ENCODE results near the gene ENTPD8. TPM values are rescaled to one million over a fixed set of nuclear protein-coding genes. Genes with fewer than 3 reads are reported as not detected.

Gene ENTPD8
- total and polyA plus RNA-seq, 2 donors (not counting 3 experiments of a cell fraction or from before 2014, with no cell fraction given) = 0.44 to 0.51 TPM

DNA sequence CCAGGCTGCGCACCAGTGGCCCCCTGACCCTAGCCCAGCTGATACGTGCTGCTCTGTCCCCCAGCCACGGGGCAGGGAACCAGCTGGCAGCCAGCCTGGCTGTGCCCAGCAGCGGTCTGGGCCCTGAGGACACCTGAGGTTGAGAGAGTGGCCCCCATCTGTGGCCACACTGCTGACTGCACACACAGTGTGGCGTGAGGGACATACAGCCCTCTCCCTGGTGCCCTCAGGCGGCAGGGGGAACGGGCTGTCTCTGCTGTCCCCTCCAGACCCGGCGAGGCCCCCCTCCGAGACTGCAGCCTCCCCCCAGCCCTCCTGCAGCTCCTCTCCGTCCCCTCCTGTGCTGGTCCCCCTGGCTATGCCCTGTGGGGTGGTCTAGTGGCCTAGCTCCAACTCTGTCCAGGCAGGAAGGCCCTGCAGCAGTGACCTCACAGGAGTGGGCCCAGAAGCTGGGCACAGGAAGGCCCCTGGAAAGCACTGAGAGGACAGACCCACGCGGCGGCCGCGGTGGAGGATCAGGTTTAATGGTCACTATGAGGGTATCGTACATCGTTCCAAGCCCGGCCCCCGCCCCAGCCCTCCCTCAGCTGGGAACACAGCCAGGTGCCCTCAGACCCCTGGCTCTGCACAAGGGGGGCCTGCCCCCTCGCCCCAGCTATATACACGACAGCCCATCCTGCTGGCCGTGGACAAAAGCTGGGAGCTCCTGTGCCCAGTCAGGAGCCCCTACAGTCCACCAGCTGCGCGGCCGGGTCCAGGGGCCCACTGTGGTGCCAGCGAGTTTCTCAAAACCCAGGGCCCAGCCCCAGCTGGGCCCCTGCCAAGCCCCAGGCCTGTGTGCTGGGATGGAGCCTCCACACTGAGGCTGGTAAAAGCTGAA, 6.8 kb upstream of the ENTPD8 start:
- DNase-seq (ENCODE audit: low read depth, low spot score) (no peak), FAIRE-seq (no peak)
- ChIA-PET POLR2A (no interaction called here), CTCF (interaction anchor here (0.6 to 3.0 kb wide), 5 partner anchors 25 to 161 kb away, joined by 3 to 42 read pairs (median 3); partner anchors contain the start of genes EXD3, NOXA1 and NRARP)
- dilution Hi-C loops (cut with MboI; ENCODE audit: extremely low pct_ligation_motif_present, low sequenced_read_pairs) (no loop called here), intact Hi-C loops (cut with micrococcal nuclease) (no loop called here)
- no peak overlapping the region for H3K27ac ChIP-seq (ENCODE audit: insufficient read depth, low read depth, low read length)
- H3K4me1 ChIP-seq (ENCODE audit: control insufficient read depth, extremely low read depth, insufficient read depth, low read length) = no peaks in the 10 kb centered on the region
- TF ChIP-seq POLR2AphosphoS5 (IDR thresholded peaks at IDR 0.05; ENCODE audit: insufficient read depth, low read depth, low read length) (no peak), POLR2A (IDR thresholded peaks at IDR 0.05; ENCODE audit: low read depth, low read length) (no peak), MYC (IDR thresholded peaks at IDR 0.05; ENCODE audit: low read depth, low read length) (no peak), JUN (IDR thresholded peaks at IDR 0.05; ENCODE audit: borderline replicate concordance, insufficient read depth, insufficient read length, low read depth) (no peak), GATA2 (IDR thresholded peaks at IDR 0.05; ENCODE audit: insufficient read depth, insufficient read length, low read depth, low read length) (no peak), EZH2 (IDR thresholded peaks at IDR 0.05; ENCODE audit: borderline replicate concordance, low read depth, low read length, severe bottlenecking) (no peak), FOS (IDR thresholded peaks at IDR 0.05; ENCODE audit: borderline replicate concordance, insufficient read depth, low read length) (no peak)
- TF ChIP-seq, protein P1, sequence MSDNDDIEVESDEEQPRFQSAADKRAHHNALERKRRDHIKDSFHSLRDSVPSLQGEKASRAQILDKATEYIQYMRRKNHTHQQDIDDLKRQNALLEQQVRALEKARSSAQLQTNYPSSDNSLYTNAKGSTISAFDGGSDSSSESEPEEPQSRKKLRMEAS (IDR thresholded peaks at IDR 0.05; ENCODE audit: insufficient read depth, insufficient read length) = no peak
- TF ChIP-seq, protein P2, sequence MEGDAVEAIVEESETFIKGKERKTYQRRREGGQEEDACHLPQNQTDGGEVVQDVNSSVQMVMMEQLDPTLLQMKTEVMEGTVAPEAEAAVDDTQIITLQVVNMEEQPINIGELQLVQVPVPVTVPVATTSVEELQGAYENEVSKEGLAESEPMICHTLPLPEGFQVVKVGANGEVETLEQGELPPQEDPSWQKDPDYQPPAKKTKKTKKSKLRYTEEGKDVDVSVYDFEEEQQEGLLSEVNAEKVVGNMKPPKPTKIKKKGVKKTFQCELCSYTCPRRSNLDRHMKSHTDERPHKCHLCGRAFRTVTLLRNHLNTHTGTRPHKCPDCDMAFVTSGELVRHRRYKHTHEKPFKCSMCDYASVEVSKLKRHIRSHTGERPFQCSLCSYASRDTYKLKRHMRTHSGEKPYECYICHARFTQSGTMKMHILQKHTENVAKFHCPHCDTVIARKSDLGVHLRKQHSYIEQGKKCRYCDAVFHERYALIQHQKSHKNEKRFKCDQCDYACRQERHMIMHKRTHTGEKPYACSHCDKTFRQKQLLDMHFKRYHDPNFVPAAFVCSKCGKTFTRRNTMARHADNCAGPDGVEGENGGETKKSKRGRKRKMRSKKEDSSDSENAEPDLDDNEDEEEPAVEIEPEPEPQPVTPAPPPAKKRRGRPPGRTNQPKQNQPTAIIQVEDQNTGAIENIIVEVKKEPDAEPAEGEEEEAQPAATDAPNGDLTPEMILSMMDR (IDR thresholded peaks at IDR 0.05; ENCODE audit: extremely low read depth in 1 of 2, insufficient read depth in 1 of 2, low read depth in 1 of 2, low read length in 2 of 2) = no peak
- H3K9ac ChIP-seq (replicated peaks; ENCODE audit: extremely low read depth, insufficient read depth, low read length) = no peak overlapping the region
- peaks cover 6 to 14% of the 10 kb centered on the region in 2 experiments for H3K36me3 ChIP-seq (ENCODE audit: control insufficient read depth in 2 of 2, extremely low read depth in 1 of 2, insufficient read depth in 2 of 2, low read length in 2 of 2)
- no peak overlapping the region for H3K4me2 ChIP-seq (ENCODE audit: insufficient read depth, low read length)
- no peaks in the 10 kb centered on the region for H3K79me2 ChIP-seq (ENCODE audit: control insufficient read depth, insufficient read depth, low read length)
- no peak overlapping the region for H2AFZ ChIP-seq (ENCODE audit: low read depth, low read length)
- BruUV-seq (replicated peaks) = no TSS peak
- no peaks in the 10 kb centered on the region for H4K20me1 ChIP-seq (replicated peaks; ENCODE audit: control insufficient read depth, extremely low read depth, insufficient read depth, low read length)
- H3K4me3 ChIP-seq (replicated peaks in 1 of 3; ENCODE audit: insufficient read depth in 1 of 3, low read depth in 1 of 3, low read length in 3 of 3) = no peak overlapping the region
- H3K9me1 ChIP-seq (replicated peaks; ENCODE audit: control insufficient read depth, extremely low read depth, insufficient read depth, low read length) = no peaks in the 10 kb centered on the region
- no peaks in the 10 kb centered on the region for H3K9me3 ChIP-seq (replicated peaks; ENCODE audit: control insufficient read depth, insufficient read depth, low read length)
- no peaks in the 10 kb centered on the region for H3K27me3 ChIP-seq (ENCODE audit: control insufficient read depth in 2 of 2, insufficient read depth in 2 of 2, low read length in 2 of 2)

All from endothelial cell of umbilical vein (primary cell).